ENCODE data around the gene NAALADL2.

GRCh38 chr3:174949523-174949922 lies 90.4 kb downstream of the NAALADL2 start:
- no peak for TF ChIP-seq CTCF (IDR thresholded peaks at IDR 0.05)
- TF ChIP-seq EZH2 (IDR thresholded peaks at IDR 0.05; ENCODE audit: borderline replicate concordance, insufficient read depth, low read depth, low read length, poor library complexity, severe bottlenecking) = no peak

Data from B cell (primary cell).